SU-DHL-6 (cell line): ENCODE results near the gene SMOC2.

Experiments used
- CTCF ChIP-seq: fragments of 200-600 bp; sonication (generic); IDR thresholded peaks from one replicate; pipeline ENCODE4 v1.5.1; 2017; ENCODE audit warnings: antibody characterized with exemption, mild to moderate bottlenecking, low read length, moderate library complexity; ENCODE audit not compliant: insufficient read depth, poor library complexity, severe bottlenecking
- EZH2phosphoT487 ChIP-seq: fragments of 200-600 bp; sonication (generic), shearing (Covaris generic); conservative IDR thresholded peaks from 2 replicates; pipeline ENCODE4 v1.6.1; 2018; ENCODE audit warnings: mild to moderate bottlenecking, antibody characterized with exemption, low read length, moderate library complexity, mixed read lengths

- TF ChIP-seq CTCF, result no peak
- TF ChIP-seq EZH2phosphoT487, result no peak
Measured at GRCh38 chr6:168678077-168678476, 237.1 kb downstream of the SMOC2 start.
